AG09319 (cell line): ENCODE results near the gene PEX14.

Source experiments
- DNase-seq: peaks from one replicate; pipeline ENCODE4 v3.0.0-alpha.2; 2010; ENCODE audit warnings: low read depth; ENCODE audit errors: extremely low read depth
- TF ChIP-seq, protein P1 (sequence below): IDR thresholded peaks from 2 replicates; pipeline ENCODE4 v1.5.1; 2011; ENCODE audit warnings: low read depth, mild to moderate bottlenecking, inconsistent platforms, low read length, moderate library complexity

PEX14 gene

DNA sequence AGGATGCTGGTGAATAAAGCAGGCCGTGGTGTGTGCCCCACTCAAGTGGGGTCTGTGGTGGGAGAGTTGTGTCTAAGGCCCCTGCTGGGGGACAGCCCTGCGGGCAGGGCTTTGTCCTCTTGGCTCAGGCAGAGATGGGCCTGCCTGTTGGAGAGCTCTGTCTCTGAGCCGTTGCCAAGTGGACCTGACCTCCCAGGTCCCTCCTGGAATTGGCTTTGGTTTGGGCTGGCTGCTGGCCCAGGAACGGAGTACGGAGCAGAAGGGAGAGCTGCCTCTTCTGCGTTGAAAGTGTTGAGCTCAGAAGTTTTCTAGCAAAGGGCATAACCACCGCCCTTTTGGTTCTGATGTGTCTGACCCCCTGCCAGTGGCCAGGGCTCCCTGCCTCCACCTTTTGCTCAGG lies 153.9 kb downstream of the PEX14 start:
- TF ChIP-seq, protein P1, sequence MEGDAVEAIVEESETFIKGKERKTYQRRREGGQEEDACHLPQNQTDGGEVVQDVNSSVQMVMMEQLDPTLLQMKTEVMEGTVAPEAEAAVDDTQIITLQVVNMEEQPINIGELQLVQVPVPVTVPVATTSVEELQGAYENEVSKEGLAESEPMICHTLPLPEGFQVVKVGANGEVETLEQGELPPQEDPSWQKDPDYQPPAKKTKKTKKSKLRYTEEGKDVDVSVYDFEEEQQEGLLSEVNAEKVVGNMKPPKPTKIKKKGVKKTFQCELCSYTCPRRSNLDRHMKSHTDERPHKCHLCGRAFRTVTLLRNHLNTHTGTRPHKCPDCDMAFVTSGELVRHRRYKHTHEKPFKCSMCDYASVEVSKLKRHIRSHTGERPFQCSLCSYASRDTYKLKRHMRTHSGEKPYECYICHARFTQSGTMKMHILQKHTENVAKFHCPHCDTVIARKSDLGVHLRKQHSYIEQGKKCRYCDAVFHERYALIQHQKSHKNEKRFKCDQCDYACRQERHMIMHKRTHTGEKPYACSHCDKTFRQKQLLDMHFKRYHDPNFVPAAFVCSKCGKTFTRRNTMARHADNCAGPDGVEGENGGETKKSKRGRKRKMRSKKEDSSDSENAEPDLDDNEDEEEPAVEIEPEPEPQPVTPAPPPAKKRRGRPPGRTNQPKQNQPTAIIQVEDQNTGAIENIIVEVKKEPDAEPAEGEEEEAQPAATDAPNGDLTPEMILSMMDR, result no peak
- DNase-seq, result no peak

DNA sequence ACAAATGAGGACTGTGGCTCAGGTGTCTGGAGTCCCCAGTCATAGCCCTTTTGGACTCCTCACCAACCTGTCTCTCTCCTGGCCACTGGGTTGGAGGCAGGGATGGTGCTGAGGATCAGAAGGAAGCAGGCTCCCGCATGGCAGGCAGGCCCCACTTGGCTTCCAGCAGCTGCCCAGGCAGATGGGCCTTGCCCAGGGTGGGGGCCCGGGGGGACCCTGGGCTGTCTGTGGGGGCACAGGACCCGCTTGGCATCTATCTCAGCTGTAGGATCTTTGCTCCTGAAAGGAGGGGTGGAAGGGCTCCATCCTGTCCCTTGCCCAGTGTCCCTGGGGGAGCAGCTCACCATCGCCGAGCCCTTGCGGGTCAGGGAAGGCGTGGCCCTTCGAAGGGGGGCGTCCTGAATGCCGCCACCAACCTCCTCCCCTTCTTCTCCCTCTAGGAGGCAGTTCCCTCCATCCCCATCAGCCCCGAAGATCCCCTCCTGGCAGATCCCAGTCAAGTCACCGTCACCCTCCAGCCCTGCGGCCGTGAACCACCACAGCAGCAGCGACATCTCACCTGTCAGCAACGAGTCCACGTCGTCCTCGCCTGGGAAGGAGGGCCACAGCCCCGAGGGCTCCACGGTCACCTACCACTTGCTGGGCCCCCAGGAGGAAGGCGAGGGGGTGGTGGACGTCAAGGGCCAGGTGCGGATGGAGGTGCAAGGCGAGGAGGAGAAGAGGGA lies 154.5 kb downstream of the PEX14 start:
- DNase-seq, result no peak
- TF ChIP-seq, protein P1, result no peak

DNA sequence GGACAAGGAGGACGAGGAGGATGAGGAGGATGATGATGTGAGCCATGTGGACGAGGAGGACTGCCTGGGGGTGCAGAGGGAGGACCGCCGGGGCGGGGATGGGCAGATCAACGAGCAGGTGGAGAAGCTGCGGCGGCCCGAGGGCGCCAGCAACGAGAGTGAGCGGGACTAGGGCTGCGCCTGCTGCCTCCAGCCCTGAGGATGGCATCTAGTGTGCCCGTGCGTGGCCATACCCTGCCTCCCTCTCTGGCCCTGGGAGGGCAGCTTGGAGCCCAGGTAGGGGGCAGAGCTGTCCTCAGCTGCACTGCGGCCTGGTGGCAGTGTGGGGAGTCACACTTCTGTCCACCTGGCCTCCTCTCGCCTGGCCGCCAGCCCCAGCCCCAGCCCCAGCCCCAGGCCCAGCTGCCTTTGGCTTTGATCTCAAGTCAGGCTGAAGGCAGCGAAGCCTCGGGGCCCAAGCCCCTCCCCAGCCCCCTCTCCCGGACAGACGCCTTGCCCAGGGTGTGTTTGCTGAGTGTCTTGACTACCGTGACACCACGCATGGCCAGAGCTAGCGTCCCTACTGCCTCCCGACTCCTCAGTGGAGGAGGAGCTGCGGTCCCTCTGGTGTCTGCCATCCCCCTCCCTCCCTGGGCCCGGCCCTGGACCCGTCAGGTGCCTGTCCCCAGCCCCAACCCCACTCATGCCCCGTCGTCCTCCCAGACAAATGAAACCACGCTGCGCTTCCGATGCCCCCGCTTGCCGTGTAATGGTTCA lies 155.2 kb downstream of the PEX14 start:
- TF ChIP-seq, protein P1, result no peak
- DNase-seq, result no peak

DNA sequence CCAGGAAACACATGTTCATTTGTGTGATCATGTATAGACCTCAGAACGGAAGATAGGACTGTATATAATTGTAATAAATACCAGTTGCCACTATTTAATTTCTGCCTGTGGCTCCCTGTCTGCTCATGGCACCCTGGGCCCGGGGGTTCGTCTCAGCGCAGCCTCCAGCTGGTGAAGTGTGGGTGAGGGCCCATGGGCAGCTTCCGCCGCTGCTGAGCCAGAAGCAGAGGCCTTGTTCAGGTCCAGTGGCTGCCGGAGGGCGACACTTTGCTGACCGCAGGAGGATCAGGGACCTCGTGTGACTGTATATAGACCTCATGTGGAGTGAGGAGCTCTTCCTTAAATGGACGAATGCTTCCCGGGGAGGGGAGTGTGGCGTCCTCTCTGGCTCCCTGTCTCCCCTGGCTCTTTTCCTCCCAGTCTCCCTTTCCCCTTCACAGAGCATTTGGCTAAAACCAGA lies 155.9 kb downstream of the PEX14 start:
- TF ChIP-seq, protein P1, result no peak
- DNase-seq, result no peak

DNA sequence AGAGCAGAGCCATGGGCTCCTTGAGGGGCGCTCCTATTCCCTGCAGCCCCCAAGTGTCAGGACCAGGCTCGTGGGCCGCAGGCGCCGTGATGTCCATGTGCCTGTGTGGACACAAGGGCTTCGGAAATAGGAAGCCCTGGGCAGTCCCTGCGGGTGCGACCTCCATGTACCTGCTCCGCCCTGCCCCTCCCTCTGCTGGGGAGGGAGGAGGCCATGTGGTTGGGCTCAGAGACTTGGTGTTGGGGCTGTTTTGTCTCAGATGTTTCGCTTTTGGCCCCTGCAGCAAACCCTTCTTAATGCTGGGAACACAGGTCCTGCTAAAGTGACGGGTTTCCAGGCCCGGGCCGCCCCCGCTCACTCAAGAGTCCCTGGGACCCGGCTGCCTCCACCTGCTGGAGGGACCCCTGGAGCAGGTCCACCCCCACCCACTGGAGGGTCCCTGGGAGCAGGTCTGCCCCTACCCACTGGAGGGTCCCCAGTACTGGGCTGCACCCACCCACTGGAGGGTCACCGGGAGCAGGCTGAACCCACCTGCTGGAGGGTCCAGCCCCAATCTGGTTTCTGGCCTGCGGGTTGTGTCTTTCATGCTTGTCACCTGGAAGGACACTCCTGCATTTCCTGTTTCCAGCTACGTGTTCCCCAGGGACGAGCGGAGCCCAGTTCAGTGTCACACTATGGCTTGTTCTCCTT lies 156.5 kb downstream of the PEX14 start:
- TF ChIP-seq, protein P1, result no peak
- no peak for DNase-seq

DNA sequence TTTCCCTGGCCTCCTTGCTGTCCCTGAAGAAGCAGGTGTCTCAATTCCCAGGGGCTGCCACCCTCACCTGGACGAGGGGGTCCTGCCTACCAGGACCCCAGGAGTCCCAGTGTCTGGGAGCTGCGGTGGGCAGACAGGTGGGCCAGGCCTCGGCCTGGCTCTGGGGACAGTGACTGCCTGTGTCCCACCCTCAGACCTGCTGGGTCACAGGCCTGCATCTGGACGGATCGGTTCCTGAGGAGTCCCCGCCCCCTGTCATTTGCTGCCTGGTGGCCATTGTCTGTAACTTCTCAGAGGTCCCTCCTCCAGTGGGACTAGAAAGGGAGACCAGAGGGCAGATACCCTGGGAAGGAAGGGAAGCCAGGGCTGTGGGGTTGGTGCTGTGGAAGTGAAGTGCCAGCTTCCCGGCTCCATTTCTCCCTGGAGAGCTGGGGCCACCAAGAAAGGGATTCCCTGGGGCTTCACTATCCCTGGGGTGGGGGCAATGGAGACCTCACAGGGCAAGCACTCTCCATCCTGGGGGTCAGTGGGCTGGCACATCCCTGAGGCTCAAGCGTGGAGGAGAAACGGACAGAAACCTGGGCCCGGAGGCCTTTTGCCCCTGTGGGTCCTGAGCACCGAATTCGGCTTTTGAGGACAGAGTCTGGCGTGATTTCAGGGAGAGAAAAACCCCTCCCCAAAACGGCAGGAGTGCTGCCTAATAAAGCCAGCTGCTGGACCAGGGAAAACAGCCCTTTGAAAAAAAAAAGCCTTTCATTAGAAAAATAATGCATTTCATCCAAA lies 157.3 kb downstream of the PEX14 start:
- TF ChIP-seq, protein P1, result no peak
- DNase-seq, result no peak
